ENCODE results near the gene COMTD1.

DNA sequence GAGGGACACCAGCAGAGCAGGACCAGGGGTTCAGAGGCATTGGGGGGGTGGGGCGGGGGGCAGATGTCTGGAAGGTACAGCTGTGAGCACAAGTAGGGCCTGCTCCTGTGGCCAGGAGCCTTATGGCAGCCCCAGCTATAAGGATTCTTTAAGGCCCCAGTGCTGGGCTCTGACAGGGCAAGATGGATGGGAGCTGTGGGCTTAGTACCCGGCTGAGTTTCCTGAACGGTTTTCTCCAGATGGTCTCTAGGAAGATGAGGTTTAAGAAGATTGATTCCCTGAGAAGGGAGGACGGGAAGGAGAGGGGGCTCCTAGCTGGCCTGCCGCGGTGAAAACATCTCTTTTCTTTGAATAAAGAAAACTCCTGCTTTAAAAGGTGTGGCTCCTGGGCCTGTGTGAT, 30.1 kb upstream of the COMTD1 start:
- TF ChIP-seq, protein P1, sequence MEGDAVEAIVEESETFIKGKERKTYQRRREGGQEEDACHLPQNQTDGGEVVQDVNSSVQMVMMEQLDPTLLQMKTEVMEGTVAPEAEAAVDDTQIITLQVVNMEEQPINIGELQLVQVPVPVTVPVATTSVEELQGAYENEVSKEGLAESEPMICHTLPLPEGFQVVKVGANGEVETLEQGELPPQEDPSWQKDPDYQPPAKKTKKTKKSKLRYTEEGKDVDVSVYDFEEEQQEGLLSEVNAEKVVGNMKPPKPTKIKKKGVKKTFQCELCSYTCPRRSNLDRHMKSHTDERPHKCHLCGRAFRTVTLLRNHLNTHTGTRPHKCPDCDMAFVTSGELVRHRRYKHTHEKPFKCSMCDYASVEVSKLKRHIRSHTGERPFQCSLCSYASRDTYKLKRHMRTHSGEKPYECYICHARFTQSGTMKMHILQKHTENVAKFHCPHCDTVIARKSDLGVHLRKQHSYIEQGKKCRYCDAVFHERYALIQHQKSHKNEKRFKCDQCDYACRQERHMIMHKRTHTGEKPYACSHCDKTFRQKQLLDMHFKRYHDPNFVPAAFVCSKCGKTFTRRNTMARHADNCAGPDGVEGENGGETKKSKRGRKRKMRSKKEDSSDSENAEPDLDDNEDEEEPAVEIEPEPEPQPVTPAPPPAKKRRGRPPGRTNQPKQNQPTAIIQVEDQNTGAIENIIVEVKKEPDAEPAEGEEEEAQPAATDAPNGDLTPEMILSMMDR (IDR thresholded peaks at IDR 0.05), result no peak
- TF ChIP-seq POLR2A (IDR thresholded peaks at IDR 0.05) (no peak), POLR2AphosphoS5 (IDR thresholded peaks at IDR 0.05) (no peak)

Measured in prostate gland (tissue), 2 donors.